Caki2 (cell line): ENCODE measurements around the gene ZDHHC3. TPM values are rescaled to one million over a fixed set of nuclear protein-coding genes. Genes with fewer than 3 reads are reported as not detected.

Source experiments
- DNase-seq: peaks from one replicate; pipeline ENCODE4 v3.0.0-alpha.2; 2015; ENCODE audit warnings: low read depth
- in situ Hi-C: cut with HindIII; loops from 2 replicates; pipeline ENCODE4 v1.10.0; 2016; ENCODE audit warnings: low sequenced_read_pairs, low pct_unique_long_range_greater_than_20kb, mixed read lengths
- total RNA-seq: library from RNA; depleted of rRNA; stranded (reverse); fragments of >200 nt; shearing (Covaris generic); gene quantifications from 2 replicates; pipeline ENCODE4 v1.2.3, GENCODE V29; 2014; ENCODE audit warnings: low replicate concordance

The ZDHHC3 gene
- total RNA-seq, 1 experiment from 2014 or later, result 76.1 TPM

DNA sequence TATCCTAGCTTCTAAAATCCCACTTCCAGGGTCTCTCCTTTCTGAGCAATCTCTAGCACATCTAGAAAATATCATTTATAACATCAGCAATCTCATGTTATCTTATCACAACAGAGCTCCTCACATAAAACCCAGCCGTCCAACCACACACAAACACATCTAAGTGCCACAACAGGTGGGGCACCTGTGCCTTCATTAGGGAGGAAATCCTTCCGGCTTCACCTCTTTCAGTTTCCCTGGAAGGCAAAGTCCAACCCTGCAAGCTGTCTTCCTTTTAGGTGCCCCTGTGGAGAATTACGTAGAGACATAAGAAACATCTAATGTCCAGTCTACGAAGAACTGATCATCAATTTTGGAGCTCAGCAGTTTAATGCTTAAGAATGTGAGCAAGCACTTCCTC lies 1.6 kb downstream of the ZDHHC3 start:
- in situ Hi-C loops, result no loop called here

GRCh38 chr3:44970926-44971490 lies 5.0 kb downstream of the ZDHHC3 start:
- in situ Hi-C loops, result no loop called here

More for the DNA sequence above, 1.6 kb downstream of the ZDHHC3 start:
- no peak for DNase-seq

DNA sequence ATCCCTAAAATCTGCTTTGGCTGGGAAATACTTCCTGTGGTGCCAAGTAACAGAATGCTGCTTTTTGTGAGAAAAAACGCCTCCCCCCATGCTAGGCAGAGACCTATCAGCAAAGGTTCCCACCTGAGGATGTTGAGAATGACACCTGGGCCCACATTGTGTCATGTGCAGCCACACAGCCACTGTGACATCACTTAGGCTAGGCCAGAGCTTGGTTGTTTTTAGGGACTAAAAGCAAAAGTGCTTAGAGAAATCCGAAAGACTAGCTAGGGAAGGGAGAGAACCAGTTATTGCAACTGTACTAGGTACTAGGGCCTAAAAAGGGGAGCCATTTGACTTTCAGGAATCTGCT lies 6.2 kb downstream of the ZDHHC3 start:
- in situ Hi-C loops, result no loop called here
- no peak for DNase-seq

More at GRCh38 chr3:44970926-44971490, 5.0 kb downstream of the ZDHHC3 start:
- no peak for DNase-seq

- in situ Hi-C loops, result no loop called here
- DNase-seq, result no peak
Measured at GRCh38 chr3:44969154-44969827, 6.7 kb downstream of the ZDHHC3 start.

DNA sequence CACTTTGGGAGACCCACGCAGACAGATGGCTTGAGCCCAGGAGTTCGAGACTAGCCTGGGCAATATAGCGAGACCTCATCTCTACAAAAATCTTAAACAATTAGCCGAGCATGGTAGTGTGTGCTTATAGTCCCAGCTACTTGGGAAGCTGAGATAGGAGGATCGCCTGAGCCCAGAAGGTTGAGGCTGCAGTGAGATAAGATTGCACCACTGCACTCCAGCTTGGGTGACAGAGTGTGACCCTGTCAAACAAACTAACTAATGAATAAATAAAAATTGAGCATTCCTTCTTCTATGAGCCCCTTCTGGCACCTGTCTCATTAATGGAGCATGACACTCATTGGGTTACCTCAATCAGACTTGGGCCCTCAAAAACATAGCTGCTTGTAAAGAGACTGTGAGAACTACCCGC lies 7.5 kb downstream of the ZDHHC3 start:
- in situ Hi-C loops, result no loop called here
- DNase-seq, result no peak

DNA sequence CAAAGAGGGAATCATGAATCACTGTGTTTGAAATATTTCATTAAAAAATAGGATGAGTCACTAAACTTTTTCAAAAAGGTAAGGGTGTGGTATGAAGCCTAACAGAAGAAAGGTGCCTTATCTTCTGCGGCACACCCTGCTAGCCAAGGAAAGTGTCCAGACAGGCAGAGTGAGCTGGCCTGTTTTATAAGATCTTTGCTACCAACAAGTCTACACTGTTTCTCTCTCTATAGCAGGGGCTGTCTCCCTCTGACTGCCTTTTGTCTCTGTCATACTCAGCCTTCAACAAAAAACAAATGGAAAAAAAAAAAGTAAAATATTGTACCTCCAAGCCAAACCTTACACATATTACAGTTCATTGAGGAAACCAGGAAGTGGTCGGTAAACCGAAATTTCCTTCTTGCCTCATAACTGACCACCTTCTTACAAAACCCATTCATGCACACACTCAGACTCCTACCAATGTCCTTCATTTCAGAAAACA lies 9.1 kb downstream of the ZDHHC3 start:
- in situ Hi-C loops, result no loop called here
- DNase-seq, result no peak

DNA sequence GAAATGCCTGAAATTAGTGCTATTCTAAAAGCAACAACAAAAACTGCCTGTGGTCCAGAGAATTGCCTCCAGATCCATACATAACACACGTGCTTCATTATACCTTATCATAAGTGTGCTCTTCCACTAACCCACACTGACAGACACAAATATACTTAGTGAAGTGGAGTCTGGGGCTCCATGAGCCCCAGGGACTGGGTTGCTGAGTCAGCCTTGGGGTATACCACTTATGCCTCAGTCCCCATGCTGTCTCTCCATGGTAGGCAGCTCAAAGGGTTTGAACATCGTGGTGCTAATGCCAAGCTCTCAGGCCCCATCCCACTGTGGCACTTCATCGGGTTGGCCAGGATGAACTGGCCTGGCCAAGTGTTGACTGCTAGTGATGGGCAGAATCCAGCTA lies 10.8 kb downstream of the ZDHHC3 start:
- in situ Hi-C loops, result no loop called here
- no peak for DNase-seq

DNA sequence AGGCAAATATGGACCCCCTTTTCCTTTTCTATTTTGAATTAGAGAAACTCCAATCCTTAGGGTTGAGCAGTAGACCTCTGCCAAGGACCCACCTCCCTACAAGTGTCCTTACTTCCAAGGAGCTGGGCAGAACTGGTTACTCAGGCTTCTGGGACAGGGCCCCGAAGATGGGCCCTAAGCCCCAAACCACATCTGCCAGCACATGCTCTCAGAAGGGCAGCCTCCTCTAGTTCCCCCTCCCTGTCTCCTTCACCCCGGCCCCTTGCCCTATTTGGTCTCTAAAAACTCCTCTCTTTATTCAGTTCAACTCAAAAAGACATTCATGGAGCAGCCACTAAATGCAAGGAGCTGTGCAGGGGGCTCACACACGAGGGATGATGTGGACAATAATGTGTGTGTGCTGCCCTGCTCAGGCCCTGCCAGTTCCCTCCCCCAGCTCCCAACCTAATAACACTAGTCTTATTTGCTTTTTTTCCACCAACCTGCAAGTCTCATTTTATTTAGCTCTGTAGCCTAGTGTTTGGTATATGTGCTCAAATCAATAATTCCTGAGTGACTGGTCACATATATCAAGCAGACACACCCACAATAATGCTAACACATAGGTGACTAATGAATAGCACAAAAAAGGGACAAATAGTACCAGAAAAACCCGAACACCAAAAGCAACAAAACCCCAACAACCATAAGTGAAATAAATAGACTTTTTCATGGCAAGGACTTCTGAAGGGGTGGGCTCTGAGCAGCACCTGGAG lies 12.2 kb downstream of the ZDHHC3 start:
- no peak for DNase-seq
- in situ Hi-C loops, result no loop called here

DNA sequence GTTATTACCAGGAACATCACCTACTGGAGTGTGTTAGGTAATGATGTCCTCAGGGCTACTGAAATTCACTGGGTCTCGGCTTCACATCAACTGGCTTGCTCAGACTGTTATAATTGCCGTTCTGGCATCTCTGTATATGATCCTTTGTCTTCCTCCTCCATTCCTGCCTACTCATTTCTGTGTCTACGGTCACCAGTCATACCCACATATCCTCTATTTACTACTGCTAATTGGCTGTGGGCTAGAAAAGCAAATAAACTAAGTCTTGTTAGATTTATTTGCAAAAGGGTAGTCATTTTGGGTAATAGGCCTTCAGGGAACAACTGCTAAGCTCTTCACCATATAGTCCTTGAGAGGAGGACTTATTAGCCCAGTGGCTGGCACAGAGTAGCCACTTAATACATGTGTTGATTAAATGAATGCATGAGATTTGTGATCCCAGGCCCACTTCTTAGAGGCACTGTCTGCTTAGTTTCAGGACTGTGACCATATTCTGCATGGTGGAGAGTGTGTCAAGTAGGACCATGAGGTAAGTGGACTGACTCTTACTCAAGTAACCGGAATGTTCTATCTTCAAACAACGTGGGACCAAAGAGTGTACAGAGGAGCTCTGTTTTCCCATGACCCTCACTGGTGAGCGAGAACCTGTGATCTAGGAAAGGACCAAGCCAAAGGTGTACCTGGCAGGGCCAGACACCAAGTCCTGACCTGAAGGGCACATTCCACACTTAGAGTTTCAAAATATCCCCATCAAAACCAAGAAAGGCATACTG lies 13.2 kb downstream of the ZDHHC3 start:
- in situ Hi-C loops, result no loop called here
- DNase-seq, result no peak

DNA sequence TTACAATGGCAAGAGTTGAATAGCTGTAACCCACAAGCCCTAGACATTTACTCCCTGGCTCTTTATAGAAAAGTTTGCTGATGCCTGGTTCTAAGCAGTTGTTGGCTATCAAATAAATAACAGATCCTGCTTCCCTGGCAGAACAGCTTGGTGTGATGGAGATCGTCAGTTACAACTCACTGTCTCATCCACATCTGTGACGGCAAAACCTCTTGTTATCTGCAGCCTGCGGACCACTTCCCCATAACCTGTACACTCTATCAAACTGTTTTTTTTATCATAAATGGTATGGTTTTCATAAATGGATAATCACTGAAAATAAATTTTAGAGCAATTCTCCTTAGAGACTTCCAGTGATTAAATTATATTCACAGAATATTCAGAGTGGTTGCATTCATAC lies 14.1 kb downstream of the ZDHHC3 start:
- DNase-seq, result no peak
- in situ Hi-C loops, result no loop called here

DNA sequence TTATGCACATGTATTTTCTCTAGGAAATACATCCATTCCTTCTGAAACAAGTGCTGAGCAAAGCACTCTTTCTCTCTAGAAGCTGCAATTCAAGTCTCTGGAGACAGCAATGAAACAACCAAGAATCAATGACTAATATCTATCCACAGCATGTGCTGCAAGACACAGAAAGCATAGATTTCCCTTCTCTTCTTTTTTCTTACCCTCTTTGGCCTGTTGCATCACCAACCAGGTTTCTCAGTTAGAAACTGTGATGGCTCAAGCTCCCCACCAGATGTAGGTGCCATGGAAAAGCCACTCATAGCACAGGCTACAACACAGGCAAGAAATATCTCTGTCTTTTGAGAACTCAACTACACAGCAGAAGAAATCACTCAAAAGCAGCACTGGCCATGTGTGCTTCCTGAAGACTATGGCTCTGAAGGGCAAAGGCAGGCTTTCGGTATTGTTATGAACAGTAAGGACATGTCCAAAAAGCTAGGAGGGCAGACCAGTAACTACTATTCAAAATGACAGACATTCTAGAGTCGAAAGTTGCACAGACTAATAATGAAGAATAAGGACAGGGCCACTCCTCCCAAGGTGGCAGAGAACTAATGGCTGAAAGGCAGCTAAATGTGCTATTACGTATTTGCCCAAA lies 15.5 kb downstream of the ZDHHC3 start:
- in situ Hi-C loops, result no loop called here

DNA sequence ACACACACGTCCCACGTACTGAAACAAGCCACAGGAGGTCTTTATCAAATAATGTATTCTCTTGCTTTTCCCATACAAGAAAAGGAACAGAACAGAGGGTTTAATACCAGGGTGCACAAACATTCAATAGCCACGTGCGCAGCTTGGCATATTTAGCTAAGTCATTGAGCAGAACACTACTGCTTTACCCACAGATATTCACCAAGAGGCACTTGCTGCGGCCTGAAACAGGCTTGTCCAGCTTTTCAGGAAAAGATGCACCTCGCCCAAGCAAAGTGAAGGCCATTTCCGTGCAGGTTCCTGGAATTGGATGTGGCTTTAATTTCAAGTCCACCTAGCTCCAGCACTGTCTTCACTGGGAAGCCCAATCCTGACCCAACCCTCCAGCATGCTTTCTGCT lies 17.6 kb downstream of the ZDHHC3 start:
- in situ Hi-C loops, result no loop called here
- no peak for DNase-seq

More for the DNA sequence above, 15.5 kb downstream of the ZDHHC3 start:
- no peak for DNase-seq

- in situ Hi-C loops, result no loop called here
- no peak for DNase-seq
Measured at GRCh38 chr3:44957986-44958385, 18.0 kb downstream of the ZDHHC3 start.

DNA sequence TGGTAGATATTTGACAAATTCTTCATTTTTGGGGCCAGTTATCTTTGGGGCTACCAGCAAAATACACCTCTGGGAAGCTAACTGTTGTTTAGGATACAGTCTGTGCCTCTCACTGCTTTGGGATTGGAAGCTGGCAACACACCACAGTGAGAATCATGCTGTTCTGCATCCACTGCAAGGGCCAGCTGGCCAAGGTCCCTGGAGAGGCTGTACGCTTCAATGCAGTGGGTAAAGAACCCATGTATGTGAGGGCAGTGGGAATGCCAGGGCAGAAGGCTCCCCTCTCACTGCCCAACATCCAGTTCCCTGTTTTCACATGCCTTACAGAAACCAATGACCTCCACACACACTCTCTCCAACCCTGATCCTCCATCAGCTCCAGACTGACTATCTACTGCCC lies 20.1 kb downstream of the ZDHHC3 start:
- no peak for DNase-seq
- in situ Hi-C loops, result no loop called here

DNA sequence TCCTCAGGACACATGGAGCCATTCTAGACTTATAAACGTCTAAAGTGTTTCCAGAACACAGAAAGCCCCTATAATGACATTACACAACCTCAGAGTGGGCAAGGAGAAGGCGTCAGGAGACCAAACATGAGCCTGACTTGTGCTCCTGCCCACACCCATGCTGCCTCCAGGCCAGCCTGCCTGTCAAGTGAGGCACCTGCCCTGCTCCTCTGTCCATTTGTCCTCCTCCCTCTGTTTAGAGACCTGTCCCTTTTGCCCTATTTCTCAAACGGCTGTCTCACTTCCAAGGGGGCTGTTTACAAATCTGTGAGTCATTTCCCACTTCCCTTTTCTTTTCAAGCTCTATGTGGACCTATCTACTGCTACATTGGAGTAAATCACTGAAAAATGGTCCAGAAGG lies 21.0 kb downstream of the ZDHHC3 start:
- DNase-seq, result no peak
- in situ Hi-C loops, result no loop called here

- DNase-seq, result no peak
- in situ Hi-C loops, result no loop called here
Measured at GRCh38 chr3:44954304-44954703, 21.7 kb downstream of the ZDHHC3 start.

DNA sequence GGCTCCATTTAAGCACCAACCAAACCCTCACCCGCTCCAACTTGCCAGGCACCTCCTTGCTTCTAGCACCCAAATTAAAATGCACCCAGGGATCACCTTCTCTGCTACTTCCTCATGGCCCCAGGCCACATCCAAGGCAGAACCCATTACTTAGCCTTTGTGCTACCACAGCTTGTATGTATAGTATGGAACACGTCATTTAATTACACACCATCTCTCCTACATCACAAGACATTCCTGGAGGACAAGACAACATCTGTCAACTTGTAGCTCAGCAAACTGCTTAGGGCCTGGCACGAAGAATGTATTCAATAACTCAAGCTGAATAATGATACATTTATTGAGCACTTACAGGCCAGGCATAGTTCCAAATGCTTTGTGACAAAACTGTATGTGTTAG lies 23.3 kb downstream of the ZDHHC3 start:
- in situ Hi-C loops, result no loop called here
- no peak for DNase-seq

DNA sequence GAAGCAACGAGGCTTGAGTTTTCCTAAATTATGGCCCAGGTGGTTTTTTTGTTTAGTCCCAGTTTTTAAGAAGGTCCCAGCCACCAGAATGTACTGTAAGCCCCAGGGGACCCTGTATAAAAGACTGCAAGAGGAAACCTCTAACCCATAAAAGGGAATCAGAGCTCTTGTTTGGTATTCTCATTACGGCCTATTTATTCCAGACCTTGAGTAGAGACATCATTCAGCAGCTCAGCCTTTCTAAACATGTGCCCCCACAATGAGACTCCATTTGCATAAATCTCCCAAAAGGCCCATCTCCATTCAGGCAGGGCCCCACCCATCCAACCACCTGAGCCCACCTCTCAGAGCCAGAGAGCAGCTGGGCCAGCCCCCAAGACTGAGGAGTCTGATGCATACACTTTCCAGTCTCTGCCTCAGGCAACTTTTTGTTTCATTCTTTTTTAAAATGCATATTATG lies 25.7 kb downstream of the ZDHHC3 start:
- DNase-seq, result no peak

More for the DNA sequence above, 25.7 kb downstream of the ZDHHC3 start:
- in situ Hi-C loops, result no loop called here
